ENCODE measurements around the gene ECE2. TPM values are rescaled to one million over a fixed set of nuclear protein-coding genes. Genes with fewer than 3 reads are reported as not detected.

Gene ECE2
- not detected for polyA plus RNA-seq (2012; ENCODE audit: insufficient read depth, insufficient read length)

GRCh38 chr3:184275961-184276910 is at the start of gene ECE2:
Gene ECE2, plus strand, starts transcription at chr3:184276022. Its CDS starts 132 bp downstream, at chr3:184276154.
- no peak for DNase-seq (ENCODE audit: low read depth, low spot score)
- H3K4me3 ChIP-seq (ENCODE audit: low read length): no peak within 1 kb of the TSS

- no peak overlapping the region for H3K4me3 ChIP-seq (ENCODE audit: low read length)
- DNase-seq (ENCODE audit: low read depth, low spot score): no peak
These were observed 48.3 kb upstream of the ECE2 start for GRCh38 chr3:184227481-184227935.

- no peak for DNase-seq (ENCODE audit: low read depth, low spot score)
- H3K4me3 ChIP-seq (ENCODE audit: low read length): peak overlapping the region; percentile 59
These were observed 47.3 kb upstream of the ECE2 start for GRCh38 chr3:184228376-184229137.

- peak within 1 kb of the TSS; percentile 59 for H3K4me3 ChIP-seq (ENCODE audit: low read length)
- peak; percentile 60 for DNase-seq (ENCODE audit: low read depth, low spot score)
These were observed 46.3 kb upstream of the ECE2 start, which contains the start of gene VWA5B2 for GRCh38 chr3:184229394-184230080. Gene VWA5B2, plus strand, starts transcription at chr3:184229585. Its CDS starts 944 bp downstream, at chr3:184230529.

GRCh38 chr3:184230081-184230602 is 45.7 kb upstream of the ECE2 start:
- peak overlapping the region; percentile 59 for H3K4me3 ChIP-seq (ENCODE audit: low read length)
- no peak for DNase-seq (ENCODE audit: low read depth, low spot score)

GRCh38 chr3:184230603-184231528 is 45.0 kb upstream of the ECE2 start:
- no peak overlapping the region for H3K4me3 ChIP-seq (ENCODE audit: low read length)
- DNase-seq (ENCODE audit: low read depth, low spot score): no peak

GRCh38 chr3:184231671-184232070 is 44.2 kb upstream of the ECE2 start:
- H3K4me3 ChIP-seq (ENCODE audit: low read length): no peak overlapping the region
- no peak for DNase-seq (ENCODE audit: low read depth, low spot score)

- no peak overlapping the region for H3K4me3 ChIP-seq (ENCODE audit: low read length)
- no peak for DNase-seq (ENCODE audit: low read depth, low spot score)
These were observed 42.5 kb upstream of the ECE2 start for GRCh38 chr3:184233127-184233843.

- DNase-seq (ENCODE audit: low read depth, low spot score): no peak
- H3K4me3 ChIP-seq (ENCODE audit: low read length): no peak overlapping the region
These were observed 41.6 kb upstream of the ECE2 start for GRCh38 chr3:184234224-184234623.

- DNase-seq (ENCODE audit: low read depth, low spot score): no peak
- no peak overlapping the region for H3K4me3 ChIP-seq (ENCODE audit: low read length)
These were observed 41.0 kb upstream of the ECE2 start for GRCh38 chr3:184234671-184235380.

GRCh38 chr3:184235381-184236032 is 40.3 kb upstream of the ECE2 start:
- H3K4me3 ChIP-seq (ENCODE audit: low read length): no peak overlapping the region
- DNase-seq (ENCODE audit: low read depth, low spot score): no peak

GRCh38 chr3:184236033-184236410 is 39.8 kb upstream of the ECE2 start:
- no peak for DNase-seq (ENCODE audit: low read depth, low spot score)
- H3K4me3 ChIP-seq (ENCODE audit: low read length): no peak overlapping the region

- DNase-seq (ENCODE audit: low read depth, low spot score): no peak
- H3K4me3 ChIP-seq (ENCODE audit: low read length): no peak overlapping the region
These were observed 39.2 kb upstream of the ECE2 start for GRCh38 chr3:184236636-184237035.

GRCh38 chr3:184237211-184237610 is 38.6 kb upstream of the ECE2 start:
- DNase-seq (ENCODE audit: low read depth, low spot score): no peak
- no peak overlapping the region for H3K4me3 ChIP-seq (ENCODE audit: low read length)

GRCh38 chr3:184237807-184238206 is 38.0 kb upstream of the ECE2 start:
- H3K4me3 ChIP-seq (ENCODE audit: low read length): no peak overlapping the region
- peak; percentile 71 for DNase-seq (ENCODE audit: low read depth, low spot score)

- no peak overlapping the region for H3K4me3 ChIP-seq (ENCODE audit: low read length)
- DNase-seq (ENCODE audit: low read depth, low spot score): no peak
These were observed 37.5 kb upstream of the ECE2 start for GRCh38 chr3:184238246-184238818.

Measured in Jurkat, Clone E6-1 (cell line).